OCI-LY1 (cell line): ENCODE data around the gene TBL3.

Experiments used
- H2AFZ ChIP-seq: fragments of 200-600 bp; sonication (generic), shearing (Covaris generic); 2 replicates; pipeline ENCODE4 v1.6.0; 2014; ENCODE audit warnings: antibody characterized with exemption, mild to moderate bottlenecking, low read length
- H3F3A ChIP-seq: fragments of 200-600 bp; sonication (generic), shearing (Covaris generic); 2 replicates; pipeline ENCODE4 v1.6.0; 2014; ENCODE audit warnings: mild to moderate bottlenecking, antibody characterized with exemption, low read length, moderate library complexity; ENCODE audit not compliant: insufficient read depth
- H3K27ac ChIP-seq: fragments of 200-600 bp; sonication (generic); 2 replicates; pipeline ENCODE4 v1.5.1; 2014; ENCODE audit warnings: low read length, mixed run types, mild to moderate bottlenecking, low read depth; ENCODE audit not compliant: poor library complexity, severe bottlenecking
- H3K27me3 ChIP-seq: fragments of 200-600 bp; sonication (generic); 2 replicates; pipeline ENCODE4 v1.6.0; 2014; ENCODE audit warnings: antibody characterized with exemption, mild to moderate bottlenecking, low read length, moderate library complexity; ENCODE audit not compliant: insufficient read depth
- H3K36me3 ChIP-seq: fragments of 200-600 bp; sonication (generic); 2 replicates; pipeline ENCODE4 v1.6.1; 2014; ENCODE audit warnings: mild to moderate bottlenecking, antibody characterized with exemption, low read length, moderate library complexity, mixed read lengths; ENCODE audit not compliant: insufficient read depth
- H3K4me1 ChIP-seq: fragments of 200-600 bp; sonication (generic); 2 replicates; pipeline ENCODE4 v1.5.1; 2014; ENCODE audit warnings: mild to moderate bottlenecking, low read length, moderate library complexity; ENCODE audit not compliant: insufficient read depth, severe bottlenecking
- H3K4me2 ChIP-seq: fragments of 200-600 bp; sonication (generic), shearing (Covaris generic); 2 replicates; pipeline ENCODE4 v1.6.1; 2014; ENCODE audit warnings: low read length
- H3K4me3 ChIP-seq: fragments of 200-600 bp; sonication (generic); 2 replicates; pipeline ENCODE4 v1.5.1; 2014; ENCODE audit warnings: low read length, low read depth, mild to moderate bottlenecking, mixed read lengths; ENCODE audit not compliant: poor library complexity, severe bottlenecking
- H3K79me2 ChIP-seq: fragments of 200-600 bp; shearing (Covaris generic); 2 replicates; pipeline ENCODE4 v1.6.1; 2016; ENCODE audit warnings: mixed run types, low read length, mixed read lengths; ENCODE audit not compliant: insufficient read depth
- H3K9ac ChIP-seq: fragments of 200-600 bp; sonication (generic), shearing (Covaris generic); 2 replicates; pipeline ENCODE4 v1.6.1; 2014; ENCODE audit warnings: mild to moderate bottlenecking, low read length, mixed read lengths
- H3K9me2 ChIP-seq: fragments of 200-600 bp; sonication (generic), shearing (Covaris generic); 2 replicates; pipeline ENCODE4 v1.6.1; 2014; ENCODE audit warnings: low read depth, mild to moderate bottlenecking, low read length, mixed read lengths
- H3K9me3 ChIP-seq: fragments of 200-600 bp; shearing (Covaris generic); 2 replicates; pipeline ENCODE4 v1.6.1; 2014; ENCODE audit warnings: low read length, mixed read lengths
- H4K20me1 ChIP-seq: fragments of 200-600 bp; sonication (generic), shearing (Covaris generic); 2 replicates; pipeline ENCODE4 v1.6.0; 2016; ENCODE audit warnings: mild to moderate bottlenecking, low read length; ENCODE audit not compliant: insufficient read depth
- EZH2 ChIP-seq: fragments of 200-600 bp; sonication (generic), shearing (Covaris generic); IDR thresholded peaks from 2 replicates; pipeline ENCODE4 v1.8.0; 2017; ENCODE audit warnings: borderline replicate concordance, mixed run types, mild to moderate bottlenecking, antibody characterized with exemption, low read length, moderate library complexity, mixed read lengths
- TF ChIP-seq, protein P1 (sequence below): fragments of 200-600 bp; sonication (generic), shearing (Covaris generic); IDR thresholded peaks from 2 replicates; pipeline ENCODE4 v1.5.1; 2017; ENCODE audit warnings: mild to moderate bottlenecking, antibody characterized with exemption, low read length, moderate library complexity, mixed read lengths

TBL3 gene

DNA sequence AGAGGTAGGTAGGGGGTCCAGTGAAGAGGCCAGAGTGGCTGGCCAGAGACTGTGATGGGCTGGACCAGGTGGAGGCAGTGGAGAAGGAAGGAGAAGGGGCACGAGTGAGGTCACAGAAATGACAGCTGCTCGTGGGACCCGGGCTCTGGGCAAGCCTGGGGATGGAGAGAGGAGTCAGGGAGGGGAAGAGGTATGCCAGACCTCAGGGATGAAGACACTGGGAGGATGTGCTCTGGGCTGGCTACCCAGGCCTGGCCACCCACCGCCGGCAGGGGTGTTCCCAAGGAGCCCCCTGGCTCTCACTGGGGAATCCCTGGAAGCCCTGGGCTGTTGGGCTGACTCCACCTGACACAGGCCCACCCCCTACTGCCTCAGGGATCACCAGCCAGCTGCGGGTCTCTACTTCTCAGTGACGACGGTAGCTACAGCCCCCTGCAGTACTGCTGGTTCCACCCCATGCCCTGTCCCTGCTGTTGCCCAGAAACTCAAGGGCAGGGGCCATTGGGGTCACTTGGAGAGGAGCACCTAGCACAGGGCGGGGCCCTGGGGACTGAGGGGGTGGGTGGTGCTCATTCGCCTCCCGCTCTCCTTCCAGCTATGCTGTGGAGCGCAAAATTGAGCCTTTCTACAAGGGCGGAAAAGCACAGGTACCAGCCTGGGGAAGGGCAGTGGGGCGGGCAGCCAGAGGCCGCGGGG lies 1.8 kb downstream of the TBL3 start:
- H3K9me2 ChIP-seq: no peaks in the 10 kb centered on the region
- H3K4me2 ChIP-seq: peak overlapping the region; percentile 86
- H3K36me3 ChIP-seq: peaks cover 46% of the 10 kb centered on the region
- no peak overlapping the region for H3K27ac ChIP-seq
- H4K20me1 ChIP-seq: no peaks in the 10 kb centered on the region
- H3K4me3 ChIP-seq: peak overlapping the region; percentile 95
- no peak overlapping the region for H2AFZ ChIP-seq
- TF ChIP-seq EZH2: no peak
- TF ChIP-seq, protein P1, sequence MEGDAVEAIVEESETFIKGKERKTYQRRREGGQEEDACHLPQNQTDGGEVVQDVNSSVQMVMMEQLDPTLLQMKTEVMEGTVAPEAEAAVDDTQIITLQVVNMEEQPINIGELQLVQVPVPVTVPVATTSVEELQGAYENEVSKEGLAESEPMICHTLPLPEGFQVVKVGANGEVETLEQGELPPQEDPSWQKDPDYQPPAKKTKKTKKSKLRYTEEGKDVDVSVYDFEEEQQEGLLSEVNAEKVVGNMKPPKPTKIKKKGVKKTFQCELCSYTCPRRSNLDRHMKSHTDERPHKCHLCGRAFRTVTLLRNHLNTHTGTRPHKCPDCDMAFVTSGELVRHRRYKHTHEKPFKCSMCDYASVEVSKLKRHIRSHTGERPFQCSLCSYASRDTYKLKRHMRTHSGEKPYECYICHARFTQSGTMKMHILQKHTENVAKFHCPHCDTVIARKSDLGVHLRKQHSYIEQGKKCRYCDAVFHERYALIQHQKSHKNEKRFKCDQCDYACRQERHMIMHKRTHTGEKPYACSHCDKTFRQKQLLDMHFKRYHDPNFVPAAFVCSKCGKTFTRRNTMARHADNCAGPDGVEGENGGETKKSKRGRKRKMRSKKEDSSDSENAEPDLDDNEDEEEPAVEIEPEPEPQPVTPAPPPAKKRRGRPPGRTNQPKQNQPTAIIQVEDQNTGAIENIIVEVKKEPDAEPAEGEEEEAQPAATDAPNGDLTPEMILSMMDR: no peak
- H3K79me2 ChIP-seq: peaks cover 4% of the 10 kb centered on the region; the same call in 1 of the 2 replicates
- H3F3A ChIP-seq: no peaks in the 10 kb centered on the region
- peaks cover 27% of the 10 kb centered on the region for H3K4me1 ChIP-seq
- H3K27me3 ChIP-seq: no peaks in the 10 kb centered on the region
- H3K9ac ChIP-seq: no peak overlapping the region; the same call in 1 of the 2 replicates
- H3K9me3 ChIP-seq: no peaks in the 10 kb centered on the region

- Histone ChIP-seq H3K27ac (no peak overlapping the region), H3F3A (no peaks in the 10 kb centered on the region), H3K36me3 (peaks cover 49% of the 10 kb centered on the region), H3K9me2 (no peaks in the 10 kb centered on the region), H3K4me3 (no peak overlapping the region), H3K4me2 (no peak overlapping the region), H3K4me1 (peaks cover 30% of the 10 kb centered on the region), H3K79me2 (peaks cover 4% of the 10 kb centered on the region; the same call in 1 of the 2 replicates), H3K9me3 (no peaks in the 10 kb centered on the region), H3K9ac (no peak overlapping the region), H2AFZ (no peak overlapping the region), H3K27me3 (no peaks in the 10 kb centered on the region), H4K20me1 (no peaks in the 10 kb centered on the region)
- TF ChIP-seq, protein P1: no peak
- no peak for TF ChIP-seq EZH2
These were observed 2.6 kb downstream of the TBL3 start for GRCh38 chr16:1974157-1975070.

DNA sequence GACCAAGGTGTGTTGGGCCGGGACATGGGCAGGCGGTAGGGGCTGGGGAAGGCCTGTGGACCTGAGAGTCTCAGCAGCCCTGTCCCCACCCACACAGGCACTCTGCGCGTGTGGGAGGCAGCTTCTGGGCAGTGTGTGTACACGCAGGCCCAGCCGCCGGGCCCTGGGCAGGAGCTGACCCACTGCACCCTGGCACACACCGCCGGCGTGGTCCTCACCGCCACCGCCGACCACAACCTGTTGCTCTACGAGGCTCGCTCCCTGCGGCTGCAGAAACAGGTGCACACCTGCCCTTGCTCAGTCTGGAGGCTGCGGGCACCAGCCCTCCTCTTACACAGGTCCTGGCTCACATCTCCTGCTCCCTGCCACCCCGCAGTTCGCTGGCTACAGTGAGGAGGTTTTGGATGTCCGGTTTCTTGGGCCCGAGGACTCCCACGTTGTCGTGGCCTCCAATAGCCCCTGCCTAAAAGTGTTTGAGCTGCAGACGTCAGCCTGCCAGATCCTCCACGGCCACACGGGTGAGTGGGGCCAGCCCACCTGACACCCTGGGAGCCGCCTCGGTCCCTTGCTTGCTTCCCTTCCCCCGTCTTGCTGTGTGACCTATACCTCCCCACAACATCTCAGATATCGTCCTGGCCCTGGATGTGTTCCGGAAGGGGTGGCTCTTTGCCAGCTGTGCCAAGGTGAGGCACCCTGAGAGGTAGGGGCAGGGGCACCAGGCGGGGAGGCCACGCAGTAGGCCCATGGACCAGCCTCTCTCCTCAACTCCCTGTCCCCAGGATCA lies 3.8 kb downstream of the TBL3 start:
- no peak overlapping the region for H3K4me3 ChIP-seq
- no peak overlapping the region for H3K27ac ChIP-seq
- peaks cover 26% of the 10 kb centered on the region for H3K4me1 ChIP-seq
- peaks cover 4% of the 10 kb centered on the region; the same call in 1 of the 2 replicates for H3K79me2 ChIP-seq
- H3K4me2 ChIP-seq: no peak overlapping the region
- no peaks in the 10 kb centered on the region for H3K9me2 ChIP-seq
- H3F3A ChIP-seq: no peaks in the 10 kb centered on the region
- TF ChIP-seq, protein P1: no peak
- TF ChIP-seq EZH2: no peak
- H3K9ac ChIP-seq: no peak overlapping the region
- H3K27me3 ChIP-seq: no peaks in the 10 kb centered on the region; the same call in 1 of the 2 replicates
- H4K20me1 ChIP-seq: no peaks in the 10 kb centered on the region
- no peaks in the 10 kb centered on the region for H3K9me3 ChIP-seq
- peaks cover 49% of the 10 kb centered on the region for H3K36me3 ChIP-seq
- H2AFZ ChIP-seq: no peak overlapping the region
